GM18867 (cell line): ENCODE data around the gene MAVS.

ENCODE experiments used
- ATAC-seq: cut with Tn5 transposase; IDR thresholded peaks from one replicate; pipeline ENCODE4 v1.9.1; 2021; ENCODE audit warnings: mild to moderate bottlenecking, moderate library complexity; ENCODE audit not compliant: unreplicated experiment

The MAVS gene

GRCh38 chr20:3846740-3847428, at the start of gene MAVS:
Gene MAVS, plus strand, starts transcription at chr20:3846834. Its CDS starts 7,791 bp downstream, at chr20:3854625.
- peak; percentile 92 for ATAC-seq

- no peak for ATAC-seq
Measured at GRCh38 chr20:3797226-3797545, 49.4 kb upstream of the MAVS start.

DNA sequence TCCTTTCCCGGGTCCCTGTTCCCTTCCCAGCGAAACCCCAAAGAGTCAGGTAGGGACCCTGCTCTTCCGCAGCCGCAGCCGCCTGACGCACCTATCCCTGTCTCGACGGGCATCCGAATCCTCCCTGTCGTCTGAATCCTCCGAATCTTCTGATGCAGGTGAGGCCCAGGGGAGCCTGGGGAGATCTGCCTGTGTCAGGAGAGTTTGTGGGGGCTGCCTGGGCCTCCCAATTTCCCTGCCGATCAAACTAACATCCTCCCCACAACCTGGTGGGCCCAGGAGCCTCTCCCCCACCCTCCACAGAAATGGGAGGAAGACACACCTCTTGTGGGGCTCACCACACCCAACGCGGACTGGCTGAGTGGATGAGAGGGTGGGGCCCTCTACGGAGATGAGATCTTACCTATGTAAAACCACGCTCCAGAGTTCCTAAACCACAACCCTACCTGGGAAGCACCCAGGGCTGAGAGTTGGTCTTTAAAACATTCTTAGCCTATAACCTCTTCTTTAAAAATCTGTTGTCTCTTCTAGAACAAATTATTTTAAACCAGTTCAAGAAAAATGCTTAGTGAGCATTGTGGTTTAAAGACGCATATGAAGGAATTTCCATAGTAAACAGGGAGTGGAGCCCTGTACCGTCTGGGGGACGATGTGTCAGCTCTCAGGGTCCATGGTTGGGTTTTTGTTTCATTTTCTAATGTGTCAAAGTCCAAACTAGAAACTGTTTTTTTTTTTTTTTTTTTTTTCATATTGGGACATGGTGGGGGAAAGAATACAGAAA, 48.9 kb upstream of the MAVS start:
- no peak for ATAC-seq

DNA sequence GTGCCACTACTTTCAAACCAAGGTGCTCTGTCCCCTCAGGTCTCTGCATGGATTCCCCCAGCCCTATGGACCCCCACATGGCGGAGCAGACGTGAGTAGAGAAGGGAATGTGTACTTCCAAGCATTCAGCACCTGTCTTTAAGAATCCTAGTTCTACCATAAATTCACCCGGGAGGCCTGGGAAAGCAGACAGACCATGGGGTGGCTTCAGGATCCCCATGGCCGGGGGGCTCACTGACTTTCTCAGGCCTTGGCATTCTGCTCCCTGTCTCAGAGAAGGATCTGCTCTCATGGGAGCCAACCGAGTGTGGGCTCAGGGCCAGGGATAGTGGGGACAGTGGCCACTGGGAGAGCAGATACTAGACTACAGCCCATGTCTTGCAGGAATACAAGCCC, 48.3 kb upstream of the MAVS start:
- ATAC-seq = no peak

GRCh38 chr20:3798908-3799248, 47.8 kb upstream of the MAVS start:
- ATAC-seq = no peak

GRCh38 chr20:3800256-3800877, 46.3 kb upstream of the MAVS start:
- ATAC-seq = no peak

DNA sequence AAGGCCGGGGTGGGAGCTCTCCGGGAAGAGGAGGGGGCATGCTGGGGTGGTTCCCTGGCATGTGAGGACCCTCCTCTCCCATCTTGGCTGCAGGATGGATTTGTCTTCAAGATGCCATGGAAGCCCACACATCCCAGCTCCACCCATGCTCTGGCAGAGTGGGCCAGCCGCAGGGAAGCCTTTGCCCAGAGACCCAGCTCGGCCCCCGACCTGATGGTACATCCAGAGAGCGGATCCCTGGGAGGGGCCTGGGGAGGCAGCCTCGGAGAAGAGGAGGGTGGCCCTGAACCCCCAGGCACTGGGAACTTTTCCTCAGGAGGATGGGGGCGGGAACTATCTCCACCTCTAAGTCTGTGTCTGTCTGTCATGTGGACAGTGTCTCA, 45.8 kb upstream of the MAVS start:
- ATAC-seq = no peak

DNA sequence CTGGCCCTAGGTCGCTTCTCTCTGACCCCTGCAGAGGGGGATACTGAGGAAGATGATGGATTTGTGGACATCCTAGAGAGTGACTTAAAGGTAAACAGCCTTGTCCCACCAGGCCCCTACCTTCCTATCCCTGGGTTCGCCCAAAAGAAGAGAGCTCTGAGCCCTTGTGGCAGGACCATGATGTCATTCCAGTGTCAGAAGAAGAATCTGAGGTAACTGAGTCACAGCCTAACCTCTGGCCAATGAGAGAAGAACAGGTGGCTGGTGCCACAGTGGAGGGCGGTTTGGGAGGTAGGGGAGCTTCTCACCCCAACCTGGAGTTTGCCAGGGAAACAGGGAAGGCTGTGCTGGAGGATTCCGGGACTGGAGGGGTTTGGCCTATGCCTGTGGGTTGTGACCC, 45.3 kb upstream of the MAVS start:
- ATAC-seq = no peak

DNA sequence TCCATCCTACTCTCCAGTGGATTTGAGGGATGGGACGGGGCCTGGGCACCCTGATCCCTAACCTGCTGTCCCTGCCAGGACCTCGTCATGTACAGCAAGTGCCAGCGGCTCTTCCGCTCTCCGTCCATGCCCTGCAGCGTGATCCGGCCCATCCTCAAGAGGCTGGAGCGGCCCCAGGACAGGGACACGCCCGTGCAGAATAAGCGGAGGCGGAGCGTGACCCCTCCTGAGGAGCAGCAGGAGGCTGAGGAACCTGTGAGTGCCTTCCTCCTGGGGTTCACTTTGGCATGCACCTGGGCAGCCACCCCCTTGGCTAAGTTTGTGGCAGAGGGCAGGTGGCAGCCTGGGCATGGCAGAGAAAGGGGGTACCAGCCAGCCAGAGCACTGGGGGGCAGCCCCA, 44.8 kb upstream of the MAVS start:
- ATAC-seq = no peak

DNA sequence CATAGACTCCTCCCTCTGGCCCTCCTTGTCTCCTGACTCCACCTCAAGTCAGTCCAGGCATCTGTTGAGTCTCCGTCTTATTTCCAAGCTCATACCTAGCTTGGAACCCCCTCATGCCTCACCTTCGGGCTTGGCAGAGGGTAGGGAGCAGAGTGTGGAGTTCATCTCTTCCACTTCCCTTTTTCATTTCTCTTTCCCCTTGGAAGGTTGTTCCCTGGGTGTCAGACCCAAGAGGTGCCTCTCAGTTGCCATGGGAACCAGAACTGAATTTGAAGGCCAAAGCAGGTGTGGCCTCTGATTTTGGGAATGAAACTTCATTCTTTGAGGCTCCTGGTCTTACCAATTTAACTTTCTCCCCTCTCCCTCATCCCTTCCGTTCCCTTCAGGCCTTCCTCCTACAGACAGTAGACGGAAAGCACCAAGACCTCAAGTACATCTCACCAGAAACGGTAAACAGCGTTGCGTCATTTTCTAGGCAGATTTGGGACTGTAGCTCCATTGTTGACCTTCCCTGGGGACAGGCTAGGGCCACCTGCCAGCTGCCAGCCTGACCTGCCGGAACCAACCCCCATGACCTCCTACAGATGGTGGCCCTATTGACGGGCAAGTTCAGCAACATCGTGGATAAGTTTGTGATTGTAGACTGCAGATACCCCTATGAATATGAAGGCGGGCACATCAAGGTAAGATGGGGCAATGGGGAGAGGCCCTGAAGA, 44.0 kb upstream of the MAVS start:
- ATAC-seq = no peak

DNA sequence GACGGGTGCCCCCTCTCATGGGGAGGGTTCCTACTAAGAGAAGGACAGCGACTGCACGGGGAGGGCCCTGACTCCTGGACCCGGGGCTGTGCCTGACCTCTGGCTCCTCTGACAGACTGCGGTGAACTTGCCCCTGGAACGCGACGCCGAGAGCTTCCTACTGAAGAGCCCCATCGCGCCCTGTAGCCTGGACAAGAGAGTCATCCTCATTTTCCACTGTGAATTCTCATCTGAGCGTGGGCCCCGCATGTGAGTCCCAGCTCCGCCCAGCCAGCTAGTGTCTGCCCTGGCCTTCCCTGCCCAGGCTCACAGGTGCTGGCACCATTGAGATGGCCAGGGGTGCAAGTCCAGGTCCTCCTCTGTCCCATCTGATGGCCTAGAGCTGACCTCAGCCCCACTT, 43.3 kb upstream of the MAVS start:
- no peak for ATAC-seq

DNA sequence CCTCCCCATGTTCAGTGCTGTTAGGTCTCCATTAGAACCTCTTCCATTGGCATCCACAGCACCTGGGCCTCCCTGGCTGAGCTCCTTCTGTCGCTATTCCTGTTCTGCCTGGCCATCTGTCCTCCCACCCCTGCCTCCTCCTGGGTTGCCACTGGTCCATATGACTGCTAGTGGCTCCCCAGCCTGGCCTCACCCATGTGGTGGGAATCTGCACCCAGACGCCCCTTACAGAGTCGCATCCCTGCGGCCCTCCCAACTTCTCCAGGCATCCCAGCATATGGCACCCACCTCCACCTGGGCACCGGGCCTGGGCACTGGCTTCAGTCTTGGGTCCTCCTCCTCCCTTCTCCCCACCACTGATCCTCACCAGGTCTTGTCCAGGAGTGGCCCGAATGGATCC, 42.8 kb upstream of the MAVS start:
- no peak for ATAC-seq

DNA sequence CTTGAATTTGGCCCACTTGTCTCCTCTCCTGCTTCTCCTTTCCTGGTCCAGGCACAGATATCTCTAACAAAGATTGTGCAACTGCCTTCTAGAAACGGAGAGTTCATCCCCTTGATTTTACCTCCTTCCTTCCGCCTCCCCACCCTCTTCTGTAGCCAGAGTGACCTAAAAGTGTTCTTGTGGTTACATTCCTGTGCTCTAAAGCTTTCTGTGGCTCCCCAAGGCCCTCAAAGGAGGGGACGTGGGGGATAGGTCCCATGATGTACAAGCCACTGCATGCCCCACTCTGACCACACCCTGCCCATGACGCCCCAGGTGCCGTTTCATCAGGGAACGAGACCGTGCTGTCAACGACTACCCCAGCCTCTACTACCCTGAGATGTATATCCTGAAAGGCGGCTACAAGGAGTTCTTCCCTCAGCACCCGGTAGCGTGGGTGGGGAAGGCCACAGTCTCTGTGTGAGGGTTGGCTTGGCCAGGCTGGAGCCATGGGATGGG, 42.3 kb upstream of the MAVS start:
- ATAC-seq = no peak

- ATAC-seq = no peak
Measured at GRCh38 chr20:3804781-3805180, 41.9 kb upstream of the MAVS start.

- no peak for ATAC-seq
Measured at GRCh38 chr20:3808544-3808943, 38.1 kb upstream of the MAVS start.

DNA sequence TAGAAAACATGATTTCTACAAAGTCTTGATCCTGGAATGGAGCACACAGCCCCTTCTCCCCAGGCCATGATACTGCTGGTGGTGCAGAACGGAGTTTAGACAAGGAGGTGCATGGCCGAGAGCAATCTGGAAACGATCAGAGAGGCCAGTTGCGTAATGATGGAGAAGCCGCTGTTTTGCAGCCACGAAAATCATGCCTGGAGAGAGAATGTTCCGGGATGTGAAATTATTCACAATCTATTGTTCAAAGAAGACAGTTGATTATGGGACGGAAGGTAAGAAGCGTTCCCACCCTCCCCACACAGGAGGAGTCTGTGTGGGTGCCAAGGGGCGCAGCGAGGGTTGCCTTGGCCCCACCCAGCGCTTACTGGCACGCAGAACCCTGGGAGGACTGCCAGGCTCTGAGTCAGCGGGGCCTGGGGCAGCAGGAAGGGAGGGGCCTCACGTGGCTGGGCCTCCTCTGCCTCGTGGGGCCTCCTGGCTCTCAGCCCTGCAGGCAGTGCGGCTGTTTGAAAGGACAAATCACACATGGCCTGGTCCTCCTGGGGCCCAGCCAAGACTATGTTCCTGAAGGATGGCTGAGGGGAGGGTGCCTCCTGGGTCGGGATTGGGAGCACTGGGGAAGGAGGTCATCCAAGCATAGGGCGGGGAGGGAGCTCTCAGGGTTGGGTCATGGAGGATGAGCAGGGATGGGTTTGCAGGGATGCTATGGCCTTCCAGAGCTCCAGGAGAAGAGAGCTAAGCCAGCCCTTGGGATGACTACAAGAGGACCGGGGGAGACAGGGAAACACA, 35.0 kb upstream of the MAVS start:
- no peak for ATAC-seq

- no peak for ATAC-seq
Measured at GRCh38 chr20:3812259-3812681, 34.4 kb upstream of the MAVS start.

GRCh38 chr20:3812975-3813847, 33.4 kb upstream of the MAVS start:
- no peak for ATAC-seq

GRCh38 chr20:3813848-3814581, 32.6 kb upstream of the MAVS start:
- no peak for ATAC-seq
